ENCODE data around the gene BRD3. TPM values are rescaled to one million over a fixed set of nuclear protein-coding genes. Genes with fewer than 3 reads are reported as not detected.
A peak's percentile ranks its signal among the peaks of the same experiment; 100 is the strongest.

BRD3 gene
- total RNA-seq, 1 donor from 2014 or later: 43.3 TPM

DNA sequence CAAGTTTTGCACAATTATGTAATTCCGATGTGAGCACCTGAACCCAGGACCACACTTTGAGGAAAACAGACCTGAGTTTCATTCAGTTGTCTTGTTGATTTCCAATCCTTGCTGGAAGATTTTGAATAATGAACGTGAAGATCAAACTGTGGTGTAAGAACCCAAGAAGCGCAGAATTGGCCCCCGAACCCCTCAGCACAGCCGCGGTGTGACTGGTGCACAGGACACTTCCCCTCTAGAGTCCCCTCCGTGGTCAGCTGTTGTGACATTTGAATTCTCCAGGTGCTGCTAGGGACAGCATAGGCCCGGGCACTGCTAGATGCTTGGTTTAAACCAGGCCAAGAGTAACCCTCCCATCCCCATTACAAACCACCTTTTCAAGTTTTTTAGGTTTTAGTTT, 40.8 kb downstream of the BRD3 start:
- Mint-ChIP-seq H3K9me3 (no peaks in the 10 kb centered on the region), H3K36me3 (ENCODE audit: low read depth) (peaks cover 3% of the 10 kb centered on the region), H3K4me3 (ENCODE audit: low read depth) (peak overlapping the region; percentile 52), H3K27ac (no peak overlapping the region), H3K27me3 (ENCODE audit: low read depth) (peaks cover 2% of the 10 kb centered on the region), H3K4me1 (ENCODE audit: low read depth) (peaks cover 4% of the 10 kb centered on the region)
- intact Hi-C loops (cut with micrococcal nuclease): loop anchor here (10.0 kb wide), 1 partner anchor 68 kb away; no protein-coding TSS in a partner anchor
- DNase-seq (ENCODE audit: low spot score): no peak

- intact Hi-C loops (cut with micrococcal nuclease): loop anchor here (10.0 kb wide), 1 partner anchor 68 kb away; no protein-coding TSS in a partner anchor
- Mint-ChIP-seq H3K4me3 (ENCODE audit: low read depth) (peak overlapping the region; percentile 72), H3K27ac (no peak overlapping the region), H3K36me3 (ENCODE audit: low read depth) (peaks cover 3% of the 10 kb centered on the region), H3K9me3 (no peaks in the 10 kb centered on the region), H3K27me3 (ENCODE audit: low read depth) (peaks cover 3% of the 10 kb centered on the region), H3K4me1 (ENCODE audit: low read depth) (peaks cover 4% of the 10 kb centered on the region)
- DNase-seq (ENCODE audit: low spot score): no peak
These were observed 41.2 kb downstream of the BRD3 start for GRCh38 chr9:134026581-134026980.

- intact Hi-C loops (cut with micrococcal nuclease): loop anchor here (1.0 to 10.0 kb wide), 4 partner anchors 33 to 138 kb away; partner anchors contain the start of genes BRD3, RNU6ATAC and VAV2
- Mint-ChIP-seq H3K27ac (no peak overlapping the region), H3K4me1 (ENCODE audit: low read depth) (peaks cover 4% of the 10 kb centered on the region), H3K27me3 (ENCODE audit: low read depth) (peaks cover 3% of the 10 kb centered on the region), H3K36me3 (ENCODE audit: low read depth) (peaks cover 3% of the 10 kb centered on the region), H3K4me3 (ENCODE audit: low read depth) (peak overlapping the region; percentile 72), H3K9me3 (no peaks in the 10 kb centered on the region)
- DNase-seq (ENCODE audit: low spot score): peak; percentile 43
These were observed 42.0 kb downstream of the BRD3 start for GRCh38 chr9:134025606-134026541.

DNA sequence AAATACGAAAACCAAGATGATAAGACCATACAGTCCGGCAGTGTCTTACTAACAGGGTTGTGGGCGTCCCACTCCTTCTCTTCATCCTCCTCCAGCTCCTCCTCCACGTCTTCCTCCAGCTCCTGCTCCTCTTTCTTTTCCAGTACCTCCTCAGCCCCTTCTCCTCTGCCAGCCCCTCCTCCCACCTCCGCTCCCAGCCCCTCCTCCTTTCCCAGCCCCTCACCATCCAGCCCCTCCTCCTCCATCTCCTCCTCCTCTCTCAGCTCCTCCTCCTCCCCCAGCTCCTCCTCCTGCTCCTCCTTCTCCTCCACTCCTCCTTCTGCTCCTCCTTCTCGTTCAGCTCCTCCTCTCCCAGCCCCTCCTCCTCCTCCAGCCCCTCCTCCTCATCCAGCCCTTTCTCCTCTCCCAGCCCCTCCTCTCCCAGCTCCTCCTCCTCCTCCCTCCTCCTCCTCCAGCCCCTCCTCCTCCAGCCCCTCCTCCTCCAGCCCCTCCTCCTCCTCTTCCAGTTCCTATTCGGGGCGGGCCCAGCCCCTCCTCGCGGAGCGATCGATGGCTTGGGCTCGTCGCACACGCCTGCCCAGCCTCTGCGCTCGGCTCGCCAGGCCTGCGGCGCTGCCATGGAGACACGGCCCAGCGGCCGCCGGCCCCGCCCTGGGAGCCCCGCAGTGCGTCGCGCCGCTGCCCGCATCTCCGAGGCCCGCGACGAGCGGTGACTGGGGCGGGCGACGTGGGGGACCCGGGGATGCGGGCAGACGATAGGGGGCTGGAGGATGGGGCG, 42.8 kb downstream of the BRD3 start, which contains the start of gene BRD3OS:
Gene BRD3OS (plus strand): TSS at position 654 of the 778 bp plus-strand sequence. CDS start 1,267 bp downstream, outside the sequence.
- Mint-ChIP-seq H3K27me3 (ENCODE audit: low read depth) (peaks cover 3% of the 10 kb centered on the region), H3K4me3 (ENCODE audit: low read depth) (peak within 1 kb of the TSS; percentile 72), H3K27ac (no peak within 1 kb of the TSS), H3K9me3 (no peaks in the 10 kb centered on the region), H3K4me1 (ENCODE audit: low read depth) (peaks cover 4% of the 10 kb centered on the region), H3K36me3 (ENCODE audit: low read depth) (peaks cover 3% of the 10 kb centered on the region)
- DNase-seq (ENCODE audit: low spot score): peak; percentile 90
- intact Hi-C loops (cut with micrococcal nuclease): loop anchor here (1.0 to 10.0 kb wide), 4 partner anchors 32 to 139 kb away; partner anchors contain the start of genes BRD3, RNU6ATAC and VAV2

GRCh38 chr9:134024214-134024792, 43.5 kb downstream of the BRD3 start:
- Mint-ChIP-seq H3K27me3 (ENCODE audit: low read depth) (peaks cover 3% of the 10 kb centered on the region), H3K27ac (no peak overlapping the region), H3K36me3 (ENCODE audit: low read depth) (peaks cover 3% of the 10 kb centered on the region), H3K9me3 (no peaks in the 10 kb centered on the region), H3K4me1 (ENCODE audit: low read depth) (peaks cover 4% of the 10 kb centered on the region), H3K4me3 (ENCODE audit: low read depth) (peak overlapping the region; percentile 20)
- no peak for DNase-seq (ENCODE audit: low spot score)
- intact Hi-C loops (cut with micrococcal nuclease): loop anchor here (2.0 to 10.0 kb wide), 2 partner anchors 32 to 70 kb away; partner anchors contain the start of gene VAV2

GRCh38 chr9:134014946-134015345, 52.9 kb downstream of the BRD3 start:
- Mint-ChIP-seq H3K36me3 (ENCODE audit: low read depth) (peaks cover 4% of the 10 kb centered on the region), H3K4me3 (ENCODE audit: low read depth) (no peak overlapping the region), H3K9me3 (peaks cover 17% of the 10 kb centered on the region), H3K27ac (no peak overlapping the region), H3K27me3 (ENCODE audit: low read depth) (no peaks in the 10 kb centered on the region), H3K4me1 (ENCODE audit: low read depth) (no peaks in the 10 kb centered on the region)
- no peak for DNase-seq (ENCODE audit: low spot score)
- intact Hi-C loops (cut with micrococcal nuclease): no loop called here

GRCh38 chr9:134011401-134011800, 56.4 kb downstream of the BRD3 start:
- no peak for DNase-seq (ENCODE audit: low spot score)
- Mint-ChIP-seq H3K4me1 (ENCODE audit: low read depth) (no peaks in the 10 kb centered on the region), H3K4me3 (ENCODE audit: low read depth) (no peak overlapping the region), H3K27me3 (ENCODE audit: low read depth) (no peaks in the 10 kb centered on the region), H3K36me3 (ENCODE audit: low read depth) (peaks cover 4% of the 10 kb centered on the region), H3K9me3 (peaks cover 17% of the 10 kb centered on the region), H3K27ac (no peak overlapping the region)
- intact Hi-C loops (cut with micrococcal nuclease): no loop called here

DNA sequence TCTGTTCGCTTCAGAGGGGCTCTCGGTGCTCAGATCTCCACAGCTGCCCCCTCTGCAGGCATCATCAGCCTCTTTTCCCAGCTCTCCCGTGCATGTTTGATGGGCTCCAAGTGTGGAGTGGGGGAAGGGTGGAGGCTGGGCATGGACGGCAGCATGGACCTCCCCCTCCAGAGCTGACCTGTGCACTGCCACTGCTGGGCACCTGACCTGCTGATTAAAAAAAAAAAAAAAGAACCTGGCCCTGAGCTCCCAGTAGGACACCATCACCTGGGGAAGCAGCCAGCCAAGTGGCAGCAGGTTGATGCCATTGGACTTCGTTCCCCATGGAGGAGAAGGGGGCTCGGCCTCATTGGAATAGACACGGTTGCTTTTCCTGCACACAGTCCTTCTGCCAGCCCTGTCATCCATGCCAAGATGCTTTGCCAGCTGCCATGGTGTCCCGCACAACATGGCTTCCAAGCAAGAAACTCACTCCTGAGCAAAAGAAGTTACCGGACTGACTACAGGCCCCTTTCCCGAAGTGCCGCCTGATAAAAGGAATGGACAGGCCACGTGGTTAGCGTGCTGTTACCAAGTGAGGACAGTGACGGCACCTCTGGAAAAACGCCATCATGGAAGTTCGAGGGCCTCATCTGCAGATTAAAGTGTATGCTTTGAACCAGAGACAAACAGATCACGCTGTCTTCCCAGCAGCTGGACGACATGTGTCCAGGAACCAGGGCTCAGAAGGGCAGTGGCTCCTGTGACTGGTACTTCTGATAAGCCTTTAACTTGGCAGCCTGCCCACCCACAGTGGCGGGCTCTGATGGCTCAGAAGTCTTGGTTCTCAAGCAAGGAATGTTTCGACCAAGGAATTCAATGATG, 57.3 kb downstream of the BRD3 start:
- peaks cover 4% of the 10 kb centered on the region for H3K36me3 Mint-ChIP-seq (ENCODE audit: low read depth)
- peaks cover 17% of the 10 kb centered on the region for H3K9me3 Mint-ChIP-seq
- no peaks in the 10 kb centered on the region for H3K4me1 Mint-ChIP-seq (ENCODE audit: low read depth)
- no peak overlapping the region for H3K4me3 Mint-ChIP-seq (ENCODE audit: low read depth)
- intact Hi-C loops (cut with micrococcal nuclease): no loop called here
- no peak overlapping the region for H3K27ac Mint-ChIP-seq
- no peak for DNase-seq (ENCODE audit: low spot score)
- H3K27me3 Mint-ChIP-seq (ENCODE audit: low read depth): no peaks in the 10 kb centered on the region

GRCh38 chr9:134007571-134007970, 60.3 kb downstream of the BRD3 start:
- Mint-ChIP-seq H3K27me3 (ENCODE audit: low read depth) (no peaks in the 10 kb centered on the region), H3K4me3 (ENCODE audit: low read depth) (no peak overlapping the region), H3K9me3 (peaks cover 7% of the 10 kb centered on the region), H3K36me3 (ENCODE audit: low read depth) (peaks cover 4% of the 10 kb centered on the region), H3K27ac (no peak overlapping the region), H3K4me1 (ENCODE audit: low read depth) (no peaks in the 10 kb centered on the region)
- no peak for DNase-seq (ENCODE audit: low spot score)
- intact Hi-C loops (cut with micrococcal nuclease): no loop called here

DNA sequence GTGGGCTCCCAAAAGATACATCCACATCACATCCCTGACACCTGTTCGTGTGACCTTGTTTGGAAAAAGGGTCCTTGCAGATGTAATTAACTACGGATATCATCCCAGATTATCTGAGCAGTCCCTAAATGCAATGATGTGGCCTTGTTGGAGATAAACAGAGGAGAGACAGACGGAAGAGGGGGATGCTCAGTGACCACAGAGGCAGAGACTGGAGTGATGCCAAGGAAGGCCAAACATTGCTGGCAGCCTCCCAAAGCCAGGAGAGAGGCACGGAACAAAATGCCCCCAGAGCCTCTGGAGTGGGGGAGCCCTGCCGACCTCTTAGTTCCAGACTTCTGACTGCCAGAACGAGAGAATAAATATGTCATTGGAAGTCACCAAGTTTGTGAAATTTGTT, 60.7 kb downstream of the BRD3 start:
- Mint-ChIP-seq H3K9me3 (peaks cover 7% of the 10 kb centered on the region), H3K27me3 (ENCODE audit: low read depth) (no peaks in the 10 kb centered on the region), H3K27ac (no peak overlapping the region), H3K4me1 (ENCODE audit: low read depth) (no peaks in the 10 kb centered on the region), H3K36me3 (ENCODE audit: low read depth) (peaks cover 4% of the 10 kb centered on the region), H3K4me3 (ENCODE audit: low read depth) (no peak overlapping the region)
- intact Hi-C loops (cut with micrococcal nuclease): no loop called here
- DNase-seq (ENCODE audit: low spot score): no peak

GRCh38 chr9:134005381-134005780, 62.4 kb downstream of the BRD3 start:
- no peak overlapping the region for H3K27ac Mint-ChIP-seq
- no peak overlapping the region for H3K4me3 Mint-ChIP-seq (ENCODE audit: low read depth)
- no peak for DNase-seq (ENCODE audit: low spot score)
- peaks cover 2% of the 10 kb centered on the region for H3K27me3 Mint-ChIP-seq (ENCODE audit: low read depth)
- no peaks in the 10 kb centered on the region for H3K36me3 Mint-ChIP-seq (ENCODE audit: low read depth)
- H3K9me3 Mint-ChIP-seq: no peaks in the 10 kb centered on the region
- intact Hi-C loops (cut with micrococcal nuclease): no loop called here
- H3K4me1 Mint-ChIP-seq (ENCODE audit: low read depth): no peaks in the 10 kb centered on the region

DNA sequence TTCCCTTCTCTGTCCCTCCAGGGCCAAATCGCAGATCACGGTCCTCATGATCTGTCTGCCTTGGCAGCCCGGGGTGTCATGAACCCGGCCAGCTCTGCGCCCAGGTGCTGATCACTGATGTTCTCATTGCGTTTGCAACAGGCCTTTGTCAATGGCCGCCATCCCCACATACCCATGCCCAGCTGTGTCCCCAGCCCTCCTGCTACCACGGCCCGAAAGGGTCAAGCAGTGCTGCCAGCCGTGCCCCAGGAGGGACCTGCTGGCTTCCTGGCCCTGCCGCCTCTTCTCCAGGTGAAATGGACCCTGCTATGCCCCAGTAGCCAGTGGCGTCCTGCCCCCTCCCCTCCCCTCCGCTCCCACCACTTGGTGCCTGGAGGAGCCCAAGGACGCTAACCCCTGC, 62.9 kb downstream of the BRD3 start:
- no peaks in the 10 kb centered on the region for H3K36me3 Mint-ChIP-seq (ENCODE audit: low read depth)
- H3K9me3 Mint-ChIP-seq: no peaks in the 10 kb centered on the region
- H3K4me3 Mint-ChIP-seq (ENCODE audit: low read depth): no peak overlapping the region
- peaks cover 2% of the 10 kb centered on the region for H3K27me3 Mint-ChIP-seq (ENCODE audit: low read depth)
- intact Hi-C loops (cut with micrococcal nuclease): no loop called here
- DNase-seq (ENCODE audit: low spot score): no peak
- H3K4me1 Mint-ChIP-seq (ENCODE audit: low read depth): no peaks in the 10 kb centered on the region
- H3K27ac Mint-ChIP-seq: no peak overlapping the region
